K562 (cell line): ENCODE results near the gene EYA2. TPM values are rescaled to one million over a fixed set of nuclear protein-coding genes. Genes with fewer than 3 reads are reported as not detected.
A peak's percentile ranks its signal among the peaks of the same experiment; 100 is the strongest.

Experiments used
- ATAC-seq: fragments of 200-7000 bp; cut with Tn5 transposase; 3 replicates; pipeline ENCODE4 v1.9.1; 2020; ENCODE audit warnings: moderate library complexity
- BruUV-seq: library from RNA; stranded (reverse); fragments of 400-500 nt; replicated peaks from 2 replicates; lab custom pipeline; 2021; lab: Mats Ljungman, UMichigan
- CTCF ChIA-PET: fragments of 300-600 bp; formaldehyde crosslinking; extraction: SDS; loops from one replicate; lab custom pipeline; 2021; ENCODE audit warnings: low intra/inter-chr PET ratio; lab: Yijun Ruan, JAX
- POLR2A ChIA-PET: fragments of 300-600, 350-650 bp; sonication (Branson Sonifier 250); formaldehyde crosslinking; extraction: SDS; loops from one replicate; lab custom pipeline; 2021; ENCODE audit warnings: antibody characterized with exemption, inconsistent platforms; lab: Yijun Ruan, JAX
- DNase-seq, 4 experiments: peaks; one replicate each; pipeline versions ENCODE4 v3.0.0 to v3.0.0-alpha.2; 2011 to 2018; ENCODE audit warnings: low spot score in 3 of 4, mixed read lengths in 3 of 4; ENCODE audit errors: extremely low read depth in 1 of 4
- FAIRE-seq: peaks from 2 replicates; lab custom pipeline; 2011; peaks lifted over from hg19 to GRCh38; lab: Jason Lieb, UNC
- H2AFZ ChIP-seq: 2 replicates; pipeline ENCODE4 v1.6.0; 2011; ENCODE audit warnings: low read depth, low read length, control low read depth, inconsistent platforms
- H3K27ac ChIP-seq: fragments of 200-600 bp; 3 replicates; pipeline ENCODE4 v1.8.0; 2011; ENCODE audit warnings: low read depth, mild to moderate bottlenecking, control low read depth, inconsistent platforms, low read length, moderate library complexity, mixed read lengths; ENCODE audit errors: extremely low read depth
- H3K27me3 ChIP-seq, 2 experiments: fragments of 300-600 bp in 1 of 2; 2 replicates in 1 of 2; 3 replicates in 1 of 2; pipeline versions ENCODE4 v1.6.0 to v1.8.0; 2011; ENCODE audit warnings: inconsistent platforms in 2 of 2, low read length in 2 of 2, mild to moderate bottlenecking in 1 of 2, mixed read lengths in 1 of 2, moderate library complexity in 1 of 2; ENCODE audit not compliant: control insufficient read depth in 2 of 2, insufficient read depth in 2 of 2
- H3K36me3 ChIP-seq: fragments of 300-600 bp; 3 replicates; pipeline ENCODE4 v1.8.0; 2011; ENCODE audit warnings: mild to moderate bottlenecking, low read length, inconsistent platforms; ENCODE audit not compliant: control insufficient read depth, insufficient read depth
- H3K4me1 ChIP-seq, 2 experiments: fragments of 200-600 bp in 1 of 2; replicated peaks in 1 of 2; 2 replicates in 1 of 2; 3 replicates in 1 of 2; pipeline versions ENCODE4 v1.5.1 to v1.8.0; 2011; ENCODE audit warnings: inconsistent platforms in 2 of 2, low read length in 2 of 2, mild to moderate bottlenecking in 1 of 2, mixed read lengths in 1 of 2, moderate library complexity in 1 of 2; ENCODE audit not compliant: control insufficient read depth in 2 of 2, insufficient read depth in 2 of 2
- H3K4me2 ChIP-seq: 2 replicates; pipeline ENCODE4 v1.6.1; 2011; ENCODE audit warnings: low read length, control low read depth, inconsistent platforms, mixed read lengths; ENCODE audit not compliant: insufficient read depth
- H3K4me3 ChIP-seq: fragments of 200-600 bp; sonication (generic), shearing (Covaris generic); 2 replicates; pipeline ENCODE4 v1.5.1; 2016; ENCODE audit warnings: control low read depth, inconsistent platforms
- H3K79me2 ChIP-seq: fragments of 200-600 bp; 3 replicates; pipeline ENCODE4 v1.8.0; 2011; ENCODE audit warnings: low read length, inconsistent platforms; ENCODE audit not compliant: control insufficient read depth, insufficient read depth
- H3K9ac ChIP-seq, 2 experiments: 2 replicates each; pipeline versions ENCODE4 v1.6.0 to v1.6.1; 2011; ENCODE audit warnings: low read depth in 2 of 2, low read length in 2 of 2, control low read depth in 1 of 2, inconsistent platforms in 1 of 2, mild to moderate bottlenecking in 1 of 2, mixed read lengths in 1 of 2; ENCODE audit not compliant: insufficient read depth in 1 of 2
- H3K9me1 ChIP-seq: one replicate; pipeline ENCODE4 v1.6.0; 2011; ENCODE audit warnings: inconsistent platforms, mild to moderate bottlenecking, low read length, moderate library complexity; ENCODE audit not compliant: control insufficient read depth, insufficient read depth
- H3K9me3 ChIP-seq: replicated peaks from 2 replicates; pipeline ENCODE4 v1.5.1; 2011; ENCODE audit warnings: low read depth, low read length, inconsistent platforms; ENCODE audit not compliant: control insufficient read depth, insufficient read depth
- H4K20me1 ChIP-seq: replicated peaks from 2 replicates; pipeline ENCODE4 v1.6.1; 2011; ENCODE audit warnings: low read length, inconsistent platforms, mixed read lengths; ENCODE audit not compliant: control insufficient read depth, insufficient read depth
- BHLHE40 ChIP-seq: IDR thresholded peaks from 2 replicates; pipeline ENCODE4 v1.6.1; 2011; ENCODE audit warnings: low read length, improper control_type of control experiment
- CTBP1 ChIP-seq: fragments of 450-650 bp; IDR thresholded peaks from 2 replicates; pipeline ENCODE4 v1.6.1; 2016; ENCODE audit warnings: borderline replicate concordance
- CTCFL ChIP-seq: IDR thresholded peaks from 2 replicates; pipeline ENCODE4 v1.6.1; 2011; ENCODE audit warnings: borderline replicate concordance, low read depth, mild to moderate bottlenecking, moderate library complexity, low read length; ENCODE audit not compliant: insufficient read depth, poor library complexity, severe bottlenecking
- DNMT1 ChIP-seq: fragments of 450-650 bp; IDR thresholded peaks from 2 replicates; pipeline ENCODE4 v1.6.1; 2016; ENCODE audit warnings: antibody characterized with exemption, mild to moderate bottlenecking
- E2F5 ChIP-seq: sonication (generic); formaldehyde crosslinking; IDR thresholded peaks from 2 replicates; pipeline ENCODE4 v1.8.0; 2022; ENCODE audit warnings: mild to moderate bottlenecking, missing genetic modification reagents
- FOS ChIP-seq: IDR thresholded peaks from 3 replicates; pipeline ENCODE4 v1.6.1; 2011; ENCODE audit not compliant: insufficient read length; ENCODE audit errors: extremely low read depth
- HDGF ChIP-seq: fragments of 450-650 bp; IDR thresholded peaks from 2 replicates; pipeline ENCODE4 v1.6.1; 2016
- L3MBTL2 ChIP-seq: fragments of 450-650 bp; IDR thresholded peaks from 2 replicates; pipeline ENCODE4 v1.6.1; 2016; ENCODE audit warnings: mild to moderate bottlenecking, moderate library complexity
- LEF1 ChIP-seq: fragments of 450-650 bp; IDR thresholded peaks from 2 replicates; pipeline ENCODE4 v1.6.1; 2016; ENCODE audit warnings: mild to moderate bottlenecking
- RBM17 ChIP-seq: fragments of 200-400 bp; formaldehyde crosslinking; IDR thresholded peaks from 2 replicates; pipeline ENCODE4 v1.6.1; 2017; ENCODE audit warnings: low read depth, mild to moderate bottlenecking, low read length, borderline replicate concordance
- SETDB1 ChIP-seq: IDR thresholded peaks from one replicate; pipeline ENCODE4 v1.6.1; 2012; ENCODE audit warnings: low read length, control low read depth, inconsistent platforms
- ZNF24 ChIP-seq: fragments of 450-650 bp; IDR thresholded peaks from 2 replicates; pipeline ENCODE4 v1.6.1; 2016
- WGBS: fragments of 100-300 bp; shearing (Covaris generic); methylation state at CpG from one replicate; pipeline ENCODE4 v1.1.6; 2016; ENCODE audit warnings: low coverage, mixed read lengths; ENCODE audit not compliant: insufficient coverage; ENCODE audit errors: missing lambda C conversion rate; 5-methylcytosine and 5-hydroxymethylcytosine counted together
- in situ Hi-C: fragments of 300-500 bp; cut with MboI; formaldehyde crosslinking; loops from 4 replicates; pipeline ENCODE4 v1.15.0; 2018; ENCODE audit warnings: inconsistent platforms, mixed read lengths
- intact Hi-C: fragments of 100-400 bp; cut with micrococcal nuclease; formaldehyde crosslinking; loops from 2 replicates; pipeline ENCODE4 v1.14.2; 2022
- polyA plus RNA-seq, 8 experiments: library from polyadenylated mRNA; depleted of rRNA in 4 of 8; stranded (reverse) in 5 of 8; unstranded in 3 of 8; fragments of >200 nt; fragmentation: Nextera tagmentation in 2 of 8; fragmentation: Illumina TruSeq in 1 of 8; extraction: Ambion mirVana in 2 of 8; extraction: Trizol in 1 of 8; gene quantifications; 2 replicates each; pipeline versions ENCODE4 v1.2.1 to v1.2.3, GENCODE V29; 2011 to 2014; ENCODE audit warnings: inconsistent platforms in 1 of 8, missing spikeins in 1 of 8
- total RNA-seq, 7 experiments: library from RNA; depleted of rRNA in 6 of 7; stranded (reverse); fragments of >200 nt in 6 of 7; fragmentation: Illumina TruSeq in 2 of 7; extraction: Trizol in 2 of 7; gene quantifications; 2 replicates each; pipeline versions ENCODE4 v1.2.1 to v1.2.3, GENCODE V29; 2011 to 2021; ENCODE audit warnings: low replicate concordance in 1 of 7
- TF ChIP-seq, protein P1 (sequence below): fragments of 250-450 bp; sonication (Bioruptor Pico); IDR thresholded peaks from 2 replicates; pipeline ENCODE4 v1.4.0; 2020; ENCODE audit warnings: mild to moderate bottlenecking, moderate library complexity
- TF ChIP-seq, protein P2 (sequence below): fragments of 250-450 bp; sonication (Bioruptor Pico); IDR thresholded peaks from 2 replicates; pipeline ENCODE4 v1.9.0; 2021; ENCODE audit warnings: mild to moderate bottlenecking, inconsistent platforms

EYA2 gene
- total and polyA plus RNA-seq, 9 of the 15 experiments (the other 6 are each of a cell fraction or from before 2014, with no cell fraction given): 0.03 TPM; not detected in 8

GRCh38 chr20:47188540-47188939 lies 293.9 kb downstream of the EYA2 start:
- Histone ChIP-seq H3K27ac (no peak overlapping the region), H3K4me3 (no peak overlapping the region), H3K9ac (no peak overlapping the region), H3K36me3 (no peaks in the 10 kb centered on the region), H4K20me1 (no peaks in the 10 kb centered on the region), H3K4me2 (no peak overlapping the region; the same call in 1 of the 2 replicates), H3K9me3 (no peaks in the 10 kb centered on the region), H3K79me2 (no peaks in the 10 kb centered on the region), H3K27me3 (peaks cover 17 to 25% of the 10 kb centered on the region in 2 experiments), H3K9me1 (no peaks in the 10 kb centered on the region), H3K4me1 (peaks cover 0 to 6% of the 10 kb centered on the region in 2 experiments; a peak in 2 of 5 replicates), H2AFZ (peak overlapping the region; percentile 67; the same call in 1 of the 2 replicates)
- ChIA-PET CTCF (no interaction called here), POLR2A (no interaction called here)
- DNase-seq: no peak
- FAIRE-seq: no peak
- intact Hi-C loops (no loop called here), in situ Hi-C loops (no loop called here)
- BruUV-seq: no TSS peak
- no peak for ATAC-seq
- WGBS: 7% methylated on average over 5 of the region's 5 CpGs
- TF ChIP-seq LEF1 (no peak), DNMT1 (no peak), FOS (no peak), CTBP1 (no peak), HDGF (no peak), E2F5 (no peak), SETDB1 (no peak), ZNF24 (no peak), RBM17 (no peak), L3MBTL2 (peak; percentile 62; the same call in 1 of the 2 replicates), CTCFL (no peak), BHLHE40 (peak; percentile 43; the same call in 1 of the 2 replicates)
- TF ChIP-seq, protein P1, sequence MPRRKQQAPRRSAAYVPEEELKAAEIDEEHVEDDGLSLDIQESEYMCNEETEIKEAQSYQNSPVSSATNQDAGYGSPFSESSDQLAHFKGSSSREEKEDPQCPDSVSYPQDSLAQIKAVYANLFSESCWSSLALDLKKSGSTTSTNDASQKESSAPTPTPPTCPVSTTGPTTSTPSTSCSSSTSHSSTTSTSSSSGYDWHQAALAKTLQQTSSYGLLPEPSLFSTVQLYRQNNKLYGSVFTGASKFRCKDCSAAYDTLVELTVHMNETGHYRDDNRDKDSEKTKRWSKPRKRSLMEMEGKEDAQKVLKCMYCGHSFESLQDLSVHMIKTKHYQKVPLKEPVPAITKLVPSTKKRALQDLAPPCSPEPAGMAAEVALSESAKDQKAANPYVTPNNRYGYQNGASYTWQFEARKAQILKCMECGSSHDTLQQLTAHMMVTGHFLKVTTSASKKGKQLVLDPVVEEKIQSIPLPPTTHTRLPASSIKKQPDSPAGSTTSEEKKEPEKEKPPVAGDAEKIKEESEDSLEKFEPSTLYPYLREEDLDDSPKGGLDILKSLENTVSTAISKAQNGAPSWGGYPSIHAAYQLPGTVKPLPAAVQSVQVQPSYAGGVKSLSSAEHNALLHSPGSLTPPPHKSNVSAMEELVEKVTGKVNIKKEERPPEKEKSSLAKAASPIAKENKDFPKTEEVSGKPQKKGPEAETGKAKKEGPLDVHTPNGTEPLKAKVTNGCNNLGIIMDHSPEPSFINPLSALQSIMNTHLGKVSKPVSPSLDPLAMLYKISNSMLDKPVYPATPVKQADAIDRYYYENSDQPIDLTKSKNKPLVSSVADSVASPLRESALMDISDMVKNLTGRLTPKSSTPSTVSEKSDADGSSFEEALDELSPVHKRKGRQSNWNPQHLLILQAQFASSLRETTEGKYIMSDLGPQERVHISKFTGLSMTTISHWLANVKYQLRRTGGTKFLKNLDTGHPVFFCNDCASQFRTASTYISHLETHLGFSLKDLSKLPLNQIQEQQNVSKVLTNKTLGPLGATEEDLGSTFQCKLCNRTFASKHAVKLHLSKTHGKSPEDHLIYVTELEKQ (CRISPR knock-in tag): no peak
- TF ChIP-seq, protein P2, sequence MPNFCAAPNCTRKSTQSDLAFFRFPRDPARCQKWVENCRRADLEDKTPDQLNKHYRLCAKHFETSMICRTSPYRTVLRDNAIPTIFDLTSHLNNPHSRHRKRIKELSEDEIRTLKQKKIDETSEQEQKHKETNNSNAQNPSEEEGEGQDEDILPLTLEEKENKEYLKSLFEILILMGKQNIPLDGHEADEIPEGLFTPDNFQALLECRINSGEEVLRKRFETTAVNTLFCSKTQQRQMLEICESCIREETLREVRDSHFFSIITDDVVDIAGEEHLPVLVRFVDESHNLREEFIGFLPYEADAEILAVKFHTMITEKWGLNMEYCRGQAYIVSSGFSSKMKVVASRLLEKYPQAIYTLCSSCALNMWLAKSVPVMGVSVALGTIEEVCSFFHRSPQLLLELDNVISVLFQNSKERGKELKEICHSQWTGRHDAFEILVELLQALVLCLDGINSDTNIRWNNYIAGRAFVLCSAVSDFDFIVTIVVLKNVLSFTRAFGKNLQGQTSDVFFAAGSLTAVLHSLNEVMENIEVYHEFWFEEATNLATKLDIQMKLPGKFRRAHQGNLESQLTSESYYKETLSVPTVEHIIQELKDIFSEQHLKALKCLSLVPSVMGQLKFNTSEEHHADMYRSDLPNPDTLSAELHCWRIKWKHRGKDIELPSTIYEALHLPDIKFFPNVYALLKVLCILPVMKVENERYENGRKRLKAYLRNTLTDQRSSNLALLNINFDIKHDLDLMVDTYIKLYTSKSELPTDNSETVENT (CRISPR knock-in tag): no peak
